BLaER1 treated with 17β-estradiol and CSF1 and Interleukin-3, amounts not matched to agents 10 nM and 100 nM (cell line): ENCODE measurements around the gene CHD2.
A peak's percentile ranks its signal among the peaks of the same experiment; 100 is the strongest.

Experiments
- H3K27ac ChIP-seq, 11 experiments: shearing (Covaris generic); formaldehyde crosslinking; 2 replicates each; pipeline ENCODE4 v1.8.1; 2022
- H3K27me3 ChIP-seq, 11 experiments: shearing (Covaris generic); formaldehyde crosslinking; 2 replicates each; pipeline ENCODE4 v1.8.1; 2022
- H3K36me3 ChIP-seq, 11 experiments: shearing (Covaris generic); formaldehyde crosslinking; 2 replicates each; pipeline ENCODE4 v1.8.1; 2022
- H3K4me1 ChIP-seq, 10 experiments: shearing (Covaris generic); formaldehyde crosslinking; 2 replicates each; pipeline ENCODE4 v1.8.1; 2022
- H3K4me2 ChIP-seq, 11 experiments: shearing (Covaris generic); formaldehyde crosslinking; 2 replicates each; pipeline ENCODE4 v1.8.1; 2022
- H3K4me3 ChIP-seq, 10 experiments: shearing (Covaris generic); formaldehyde crosslinking; 2 replicates each; pipeline ENCODE4 v1.8.1; 2022
- H3K9ac ChIP-seq, 11 experiments: shearing (Covaris generic); formaldehyde crosslinking; 2 replicates each; pipeline ENCODE4 v1.8.1; 2022
- H3K9me3 ChIP-seq, 11 experiments: shearing (Covaris generic); formaldehyde crosslinking; replicated peaks in 1 of 11; 2 replicates each; pipeline ENCODE4 v1.8.1; 2022
- H4K20me1 ChIP-seq, 11 experiments: shearing (Covaris generic); formaldehyde crosslinking; 2 replicates each; pipeline ENCODE4 v1.8.1; 2022
- Cebpa-rat ChIP-seq, 11 experiments: shearing (Covaris generic); IDR thresholded peaks; 2 replicates each; pipeline ENCODE4 v1.8.1; 2022

The CHD2 gene

GRCh38 chr15:92906020-92906419, 5.9 kb downstream of the CHD2 start:
- Histone ChIP-seq H3K27me3 (no peaks in the 10 kb centered on the region), H4K20me1 (peaks cover 0 to 52% (median 20%) of the 10 kb centered on the region in 11 experiments; a peak in 11 of 22 replicates), H3K36me3 (peaks cover 32 to 68% (median 41%) of the 10 kb centered on the region in 11 experiments; a peak in 20 of 22 replicates), H3K4me2 (peak overlapping the region; percentile 82 to 99 (median 89)), H3K4me1 (peaks cover 54 to 63% (median 60%) of the 10 kb centered on the region in 10 experiments), H3K4me3 (peak overlapping the region in 4 of 10 experiments; percentile 8 to 57 (median 45); a peak in 4 of 20 replicates), H3K9me3 (peaks cover 0 to 7% (median 0%) of the 10 kb centered on the region in 11 experiments; a peak in 2 of 22 replicates), H3K27ac (peak overlapping the region in 10 of 11 experiments; percentile 19 to 100 (median 74); a peak in 15 of 22 replicates), H3K9ac (peak overlapping the region in 7 of 11 experiments; percentile 16 to 99 (median 33); a peak in 12 of 22 replicates)
- no peak for TF ChIP-seq Cebpa-rat (IDR thresholded peaks at IDR 0.05)

- no peak for TF ChIP-seq Cebpa-rat (IDR thresholded peaks at IDR 0.05)
- no peaks in the 10 kb centered on the region for H3K27me3 ChIP-seq
- peak overlapping the region; percentile 82 to 99 (median 89) for H3K4me2 ChIP-seq
- H4K20me1 ChIP-seq = peaks cover 0 to 55% (median 23%) of the 10 kb centered on the region in 11 experiments; a peak in 11 of 22 replicates
- H3K36me3 ChIP-seq = peaks cover 32 to 68% (median 41%) of the 10 kb centered on the region in 11 experiments; a peak in 20 of 22 replicates
- H3K27ac ChIP-seq = peak overlapping the region in 10 of 11 experiments; percentile 52 to 100 (median 74); a peak in 19 of 22 replicates
- peak overlapping the region in 9 of 11 experiments; percentile 16 to 99 (median 32); a peak in 11 of 22 replicates for H3K9ac ChIP-seq
- peaks cover 0 to 7% (median 0%) of the 10 kb centered on the region in 11 experiments; a peak in 2 of 22 replicates for H3K9me3 ChIP-seq
- peaks cover 54 to 69% (median 66%) of the 10 kb centered on the region in 10 experiments for H3K4me1 ChIP-seq
- H3K4me3 ChIP-seq = peak overlapping the region in 4 of 10 experiments; percentile 40 to 57 (median 46); a peak in 5 of 20 replicates
Measured at GRCh38 chr15:92906563-92907081, 6.5 kb downstream of the CHD2 start.

GRCh38 chr15:92907229-92907628, 7.1 kb downstream of the CHD2 start:
- no peaks in the 10 kb centered on the region for H3K27me3 ChIP-seq
- peaks cover 32 to 69% (median 45%) of the 10 kb centered on the region in 11 experiments; a peak in 20 of 22 replicates for H3K36me3 ChIP-seq
- H3K4me3 ChIP-seq = peak overlapping the region in 6 of 10 experiments; percentile 1 to 57 (median 41); a peak in 10 of 20 replicates
- peak overlapping the region; percentile 52 to 100 (median 74) for H3K27ac ChIP-seq
- peaks cover 54 to 75% (median 72%) of the 10 kb centered on the region in 10 experiments for H3K4me1 ChIP-seq
- TF ChIP-seq Cebpa-rat (IDR thresholded peaks at IDR 0.05) = no peak
- H3K4me2 ChIP-seq = peak overlapping the region; percentile 82 to 99 (median 89)
- peaks cover 0 to 7% (median 0%) of the 10 kb centered on the region in 11 experiments; a peak in 2 of 22 replicates for H3K9me3 ChIP-seq
- H3K9ac ChIP-seq = peak overlapping the region; percentile 33 to 99 (median 59); a peak in 17 of 22 replicates
- peaks cover 0 to 54% (median 24%) of the 10 kb centered on the region in 11 experiments; a peak in 11 of 22 replicates for H4K20me1 ChIP-seq

- peak overlapping the region in 8 of 10 experiments; percentile 1 to 57 (median 32); a peak in 15 of 20 replicates for H3K4me3 ChIP-seq
- peaks cover 26 to 62% (median 48%) of the 10 kb centered on the region in 11 experiments; a peak in 20 of 22 replicates for H3K36me3 ChIP-seq
- peaks cover 0 to 7% (median 0%) of the 10 kb centered on the region in 11 experiments; a peak in 2 of 22 replicates for H3K9me3 ChIP-seq
- no peak for TF ChIP-seq Cebpa-rat (IDR thresholded peaks at IDR 0.05)
- H3K4me1 ChIP-seq = peaks cover 60 to 84% (median 81%) of the 10 kb centered on the region in 10 experiments
- peak overlapping the region; percentile 52 to 100 (median 74) for H3K27ac ChIP-seq
- no peaks in the 10 kb centered on the region for H3K27me3 ChIP-seq
- H4K20me1 ChIP-seq = peaks cover 0 to 48% (median 26%) of the 10 kb centered on the region in 11 experiments; a peak in 11 of 22 replicates
- peak overlapping the region; percentile 33 to 99 (median 59); a peak in 21 of 22 replicates for H3K9ac ChIP-seq
- H3K4me2 ChIP-seq = peak overlapping the region; percentile 82 to 99 (median 89)
Measured at GRCh38 chr15:92907896-92908712, 8.0 kb downstream of the CHD2 start.

GRCh38 chr15:92908713-92909057, 8.6 kb downstream of the CHD2 start:
- H3K9ac ChIP-seq = peak overlapping the region in 5 of 11 experiments; percentile 40 to 99 (median 71); a peak in 8 of 22 replicates
- H3K4me1 ChIP-seq = peaks cover 65 to 90% (median 87%) of the 10 kb centered on the region in 10 experiments
- peaks cover 0 to 48% (median 31%) of the 10 kb centered on the region in 11 experiments; a peak in 12 of 22 replicates for H4K20me1 ChIP-seq
- peaks cover 26 to 61% (median 54%) of the 10 kb centered on the region in 11 experiments; a peak in 20 of 22 replicates for H3K36me3 ChIP-seq
- no peaks in the 10 kb centered on the region for H3K27me3 ChIP-seq
- H3K9me3 ChIP-seq = peaks cover 0 to 7% (median 0%) of the 10 kb centered on the region in 11 experiments; a peak in 2 of 22 replicates
- peak overlapping the region; percentile 52 to 100 (median 74); a peak in 20 of 22 replicates for H3K27ac ChIP-seq
- TF ChIP-seq Cebpa-rat (IDR thresholded peaks at IDR 0.05) = no peak
- H3K4me3 ChIP-seq = peak overlapping the region in 5 of 10 experiments; percentile 1 to 57 (median 40); a peak in 8 of 20 replicates
- H3K4me2 ChIP-seq = peak overlapping the region; percentile 82 to 99 (median 89)

GRCh38 chr15:92909136-92909781, 9.1 kb downstream of the CHD2 start:
- TF ChIP-seq Cebpa-rat (IDR thresholded peaks at IDR 0.05) = no peak
- Histone ChIP-seq H3K36me3 (peaks cover 26 to 61% (median 55%) of the 10 kb centered on the region in 11 experiments; a peak in 20 of 22 replicates), H4K20me1 (peaks cover 0 to 49% (median 31%) of the 10 kb centered on the region in 11 experiments; a peak in 12 of 22 replicates), H3K27ac (peak overlapping the region in 7 of 11 experiments; percentile 19 to 100 (median 98); a peak in 11 of 22 replicates), H3K4me3 (peak overlapping the region in 1 of 10 experiments; percentile 50; a peak in 1 of 20 replicates), H3K4me2 (peak overlapping the region in 10 of 11 experiments; percentile 82 to 99 (median 88); a peak in 16 of 22 replicates), H3K4me1 (peaks cover 71 to 96% (median 92%) of the 10 kb centered on the region in 10 experiments), H3K27me3 (no peaks in the 10 kb centered on the region), H3K9ac (peak overlapping the region in 3 of 11 experiments; percentile 71 to 99 (median 87); a peak in 4 of 22 replicates), H3K9me3 (peaks cover 0 to 7% (median 0%) of the 10 kb centered on the region in 11 experiments; a peak in 2 of 22 replicates)

- Histone ChIP-seq H3K4me2 (peak overlapping the region; percentile 1 to 99 (median 26); a peak in 15 of 22 replicates), H3K4me3 (no peak overlapping the region), H3K9ac (no peak overlapping the region), H3K27ac (peak overlapping the region in 5 of 11 experiments; percentile 74 to 99 (median 85); a peak in 9 of 22 replicates), H3K36me3 (peaks cover 26 to 65% (median 55%) of the 10 kb centered on the region in 11 experiments; a peak in 20 of 22 replicates), H3K4me1 (peaks cover 75 to 100% (median 97%) of the 10 kb centered on the region in 10 experiments), H3K9me3 (peaks cover 0 to 7% (median 0%) of the 10 kb centered on the region in 11 experiments; a peak in 2 of 22 replicates), H3K27me3 (no peaks in the 10 kb centered on the region), H4K20me1 (peaks cover 0 to 49% (median 31%) of the 10 kb centered on the region in 11 experiments; a peak in 12 of 22 replicates)
- TF ChIP-seq Cebpa-rat (IDR thresholded peaks at IDR 0.05) = no peak
Measured at GRCh38 chr15:92910451-92910850, 10.3 kb downstream of the CHD2 start.
